Activated T-cell treated with anti-CD3 and anti-CD28 coated beads, Interleukin-2, amount 50 U/mL, for 1 hour (primary cell): ENCODE data around the gene SERPINC1.
A peak's percentile ranks its signal among the peaks of the same experiment; 100 is the strongest.
"Not testable (repeated sequence)": the region's sequence is repeated elsewhere in the genome, so short reads cannot be mapped to it uniquely, and the experiment has no call there.

Source experiments
- DNase-seq: peaks from one replicate; pipeline ENCODE4 v3.0.0-alpha.2; 2020

SERPINC1 gene

DNA sequence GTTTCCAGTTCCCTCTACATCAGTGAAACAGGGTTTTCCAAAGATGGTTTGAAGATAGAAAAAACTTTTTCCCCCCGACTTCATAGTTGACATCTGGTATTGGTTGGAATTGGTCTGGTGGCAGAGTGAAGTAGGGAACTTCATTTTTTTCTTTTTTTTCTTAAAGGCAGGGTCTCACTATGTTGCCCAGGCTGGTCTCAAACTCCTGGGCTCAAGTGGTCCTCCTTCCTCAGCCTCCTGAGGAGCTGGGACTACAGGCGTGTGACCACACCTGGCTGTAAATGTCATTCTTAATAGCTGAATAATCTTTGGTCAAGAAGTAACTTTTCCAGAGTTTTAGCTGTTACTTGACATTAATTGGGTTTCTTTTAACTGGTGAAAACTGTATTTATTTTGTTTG, 27.2 kb downstream of the SERPINC1 start:
- DNase-seq: no peak

DNA sequence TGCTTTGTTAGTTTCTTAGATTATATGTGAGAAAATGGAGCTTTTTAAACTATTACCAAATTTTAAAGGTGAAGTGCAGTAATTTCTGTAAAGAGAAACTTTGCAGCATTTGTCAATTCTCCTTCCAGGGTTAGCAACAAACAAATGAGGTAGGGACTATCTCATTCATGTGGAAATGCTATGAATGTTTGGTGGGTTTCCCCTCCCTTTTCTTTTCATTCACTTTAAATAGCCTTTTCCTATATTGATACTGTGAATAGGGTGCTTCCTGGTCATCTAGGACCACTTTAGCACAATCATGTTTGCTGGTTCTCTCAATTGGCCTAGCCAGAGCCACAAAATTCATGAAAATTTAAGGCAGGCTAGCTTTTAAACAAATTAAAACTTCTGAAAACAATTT, 28.4 kb downstream of the SERPINC1 start:
- no peak for DNase-seq

DNA sequence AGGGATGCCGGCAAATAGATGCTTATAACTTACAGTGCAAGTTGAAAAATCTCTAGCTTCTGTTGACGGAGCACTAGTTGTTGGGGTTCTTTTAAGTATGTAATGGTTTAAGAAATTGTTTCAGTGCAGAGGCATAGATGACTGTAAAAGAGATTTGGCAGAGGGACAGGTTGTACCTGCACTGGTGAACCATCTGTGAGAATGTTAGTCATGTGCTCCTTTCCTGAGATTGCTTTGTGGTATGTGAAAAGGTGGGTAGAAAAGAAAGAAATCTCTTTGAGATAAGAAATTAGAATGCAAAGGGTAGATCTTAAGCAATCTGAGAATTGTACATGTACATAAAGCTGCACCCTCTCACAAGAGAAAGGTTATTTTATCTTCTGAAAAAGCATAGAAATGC, 29.5 kb downstream of the SERPINC1 start:
- no peak for DNase-seq

DNA sequence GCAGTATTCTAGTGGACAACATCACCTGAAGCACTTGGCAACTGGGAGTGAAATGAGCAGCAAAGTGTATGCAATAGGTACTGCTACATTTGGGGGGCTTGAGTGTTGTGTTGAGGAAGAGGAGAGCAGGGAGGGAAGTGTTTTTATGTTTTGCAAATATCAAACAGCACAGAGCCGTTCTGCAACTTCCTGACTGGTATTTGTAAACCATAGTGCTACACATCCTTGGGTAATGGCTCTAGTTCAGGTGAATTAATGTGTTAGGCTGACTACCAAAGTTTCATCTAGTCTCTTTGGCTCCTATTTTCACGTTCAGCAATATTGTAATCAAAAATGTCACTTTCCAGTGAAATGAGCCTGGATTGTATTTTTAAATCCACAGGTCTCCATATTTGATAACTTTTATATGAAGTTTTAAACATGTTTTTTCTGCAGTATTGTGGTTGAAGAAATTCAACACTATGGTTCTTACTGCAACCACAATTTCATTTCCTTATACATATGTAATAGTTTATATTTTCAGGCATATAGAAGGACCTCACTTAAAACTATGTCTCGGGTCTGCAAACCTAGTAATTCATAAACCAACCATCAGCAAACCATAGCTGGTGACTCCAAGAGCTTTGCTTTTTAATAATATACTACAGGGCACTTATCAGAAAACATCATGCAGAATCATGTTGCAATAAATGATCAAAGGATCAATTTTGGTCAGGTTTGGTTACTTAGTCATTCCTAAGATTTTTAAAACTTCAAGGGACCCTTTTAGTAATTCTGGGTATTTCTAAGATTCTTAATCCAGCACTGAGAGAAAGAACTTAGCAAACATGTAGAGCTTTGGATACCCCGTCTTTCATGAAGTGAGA, 30.1 kb downstream of the SERPINC1 start:
- no peak for DNase-seq

DNA sequence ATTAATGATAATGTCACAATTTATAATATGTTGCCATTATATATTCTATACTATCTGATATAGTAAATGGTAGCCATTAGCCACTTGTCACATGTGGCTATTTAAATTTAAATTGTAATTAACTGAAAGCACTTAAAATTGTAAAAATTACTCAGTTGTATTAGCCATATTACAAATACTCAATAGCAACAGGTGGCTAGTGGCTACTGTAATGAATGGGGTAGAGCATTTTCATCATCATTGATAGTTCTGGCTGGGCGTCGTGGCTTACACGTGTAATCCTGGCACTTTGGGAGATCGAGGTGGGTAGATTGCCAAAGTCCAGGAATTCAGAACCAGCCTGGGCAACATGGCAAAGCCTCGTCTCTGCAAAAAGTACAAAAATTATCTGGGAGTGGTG, 32.4 kb downstream of the SERPINC1 start:
- DNase-seq: no peak

DNA sequence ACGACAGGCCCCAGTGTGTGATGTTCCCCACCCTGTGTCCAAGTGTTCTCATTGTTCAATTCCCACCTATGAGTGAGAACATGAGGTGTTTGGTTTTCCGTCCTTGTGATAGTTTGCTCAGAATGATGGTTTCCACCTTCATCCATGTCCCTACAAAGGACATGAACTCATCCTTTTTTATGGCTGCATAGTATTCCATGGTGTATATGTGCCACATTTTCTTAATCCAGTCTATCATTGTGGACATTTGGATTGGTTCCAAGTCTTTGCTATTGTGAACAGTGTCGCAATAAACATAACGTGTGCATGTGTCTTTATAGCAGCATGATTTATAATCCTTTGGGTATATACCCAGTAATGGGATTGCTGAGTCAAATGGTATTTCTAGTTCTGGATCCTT, 36.0 kb downstream of the SERPINC1 start:
- DNase-seq: not testable (repeated sequence)

DNA sequence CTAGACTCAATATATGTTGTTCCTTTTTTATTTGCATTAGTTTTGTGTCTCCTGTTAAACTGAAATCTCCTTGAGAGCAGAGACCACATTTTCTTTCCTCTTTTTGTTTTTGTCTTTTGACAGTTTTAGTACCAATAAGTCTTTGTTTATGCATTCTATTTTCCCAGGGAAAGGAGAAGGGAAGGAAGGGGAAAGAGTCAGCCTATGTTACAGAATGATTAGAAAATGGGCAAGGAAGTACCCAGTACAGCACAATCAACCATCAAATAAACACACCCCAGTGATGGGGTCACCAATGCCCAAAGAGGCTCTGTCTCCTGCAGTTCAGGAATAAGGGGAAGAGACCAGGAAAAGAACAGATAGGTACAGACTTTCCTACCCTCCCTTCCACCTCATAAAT, 38.9 kb downstream of the SERPINC1 start:
- no peak for DNase-seq

DNA sequence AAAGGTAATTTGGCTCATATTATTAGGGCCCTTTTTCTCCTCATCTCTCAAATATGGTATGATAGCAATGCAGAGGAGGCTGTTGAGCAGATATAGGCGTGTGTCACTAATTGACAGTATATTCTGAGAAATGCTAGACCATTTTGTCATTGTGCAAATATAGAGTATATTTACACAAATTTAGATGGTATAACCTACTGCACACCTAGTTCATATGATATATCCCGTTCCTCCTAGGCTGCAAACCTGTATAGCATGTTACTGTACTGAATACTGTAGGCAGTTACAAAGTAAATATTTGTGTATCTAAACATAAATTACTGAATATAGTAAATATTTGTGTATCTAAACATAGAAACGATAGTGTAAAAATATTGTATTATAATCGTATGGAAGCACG, 40.4 kb downstream of the SERPINC1 start:
- DNase-seq: no peak

DNA sequence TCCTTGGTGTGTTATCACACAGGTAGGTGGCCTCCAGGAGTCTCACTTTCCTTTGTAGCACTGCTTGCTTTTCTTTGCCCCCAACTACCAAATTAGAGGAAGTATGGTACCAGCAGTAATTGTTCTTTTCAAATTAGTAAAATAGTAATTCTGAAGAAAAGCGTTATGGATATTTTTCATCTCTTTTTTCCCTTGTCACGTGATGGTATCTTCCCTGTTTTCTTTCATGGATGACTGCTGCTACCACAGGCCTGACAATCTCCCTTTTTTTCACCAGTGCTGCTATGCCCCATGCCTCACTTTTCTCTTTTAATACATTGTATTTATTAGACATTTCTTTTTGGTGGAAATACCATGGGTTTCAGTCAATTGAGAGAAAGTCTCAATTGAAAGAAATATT, 45.6 kb downstream of the SERPINC1 start:
- DNase-seq: no peak

DNA sequence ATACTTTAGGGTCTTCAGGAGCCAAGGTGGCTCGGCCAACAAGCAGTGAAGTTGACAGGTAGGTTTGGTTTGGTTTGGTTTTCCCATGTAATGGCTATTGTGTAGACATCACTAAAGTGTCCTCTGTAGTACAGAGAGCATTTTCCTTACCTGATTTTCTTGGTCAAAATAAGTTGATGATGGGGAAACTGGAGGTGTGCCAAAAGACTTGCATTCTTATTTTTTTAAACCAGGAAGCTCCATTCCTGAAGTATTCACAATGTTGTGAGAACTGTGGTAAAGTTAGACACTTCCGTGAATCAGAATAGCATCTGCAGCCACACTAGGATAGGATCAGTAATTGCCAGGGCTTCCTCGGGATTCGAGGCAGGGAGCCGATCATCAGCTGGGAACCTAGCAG, 46.0 kb downstream of the SERPINC1 start:
- no peak for DNase-seq

DNA sequence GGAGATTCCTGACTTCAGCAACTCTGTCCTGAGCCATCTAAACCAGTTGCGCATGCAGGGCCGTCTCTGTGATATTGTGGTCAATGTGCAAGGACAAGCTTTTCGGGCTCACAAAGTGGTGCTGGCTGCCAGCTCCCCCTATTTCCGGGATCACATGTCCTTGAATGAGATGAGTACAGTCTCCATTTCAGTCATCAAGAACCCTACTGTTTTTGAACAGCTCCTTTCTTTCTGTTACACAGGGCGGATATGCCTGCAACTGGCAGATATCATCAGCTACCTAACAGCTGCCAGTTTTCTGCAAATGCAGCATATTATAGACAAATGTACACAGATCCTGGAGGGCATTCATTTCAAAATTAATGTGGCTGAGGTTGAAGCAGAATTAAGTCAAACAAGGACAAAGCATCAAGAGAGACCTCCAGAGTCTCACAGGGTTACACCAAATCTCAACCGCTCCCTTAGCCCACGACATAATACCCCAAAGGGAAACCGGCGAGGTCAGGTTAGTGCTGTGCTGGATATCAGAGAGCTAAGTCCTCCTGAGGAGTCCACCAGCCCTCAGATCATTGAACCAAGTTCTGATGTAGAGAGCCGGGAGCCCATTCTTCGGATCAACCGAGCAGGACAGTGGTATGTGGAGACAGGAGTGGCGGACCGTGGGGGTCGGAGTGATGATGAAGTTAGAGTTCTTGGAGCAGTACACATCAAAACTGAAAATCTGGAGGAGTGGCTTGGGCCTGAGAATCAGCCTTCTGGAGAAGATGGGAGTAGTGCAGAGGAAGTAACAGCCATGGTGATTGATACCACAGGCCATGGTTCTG, 46.7 kb downstream of the SERPINC1 start:
- no peak for DNase-seq

DNA sequence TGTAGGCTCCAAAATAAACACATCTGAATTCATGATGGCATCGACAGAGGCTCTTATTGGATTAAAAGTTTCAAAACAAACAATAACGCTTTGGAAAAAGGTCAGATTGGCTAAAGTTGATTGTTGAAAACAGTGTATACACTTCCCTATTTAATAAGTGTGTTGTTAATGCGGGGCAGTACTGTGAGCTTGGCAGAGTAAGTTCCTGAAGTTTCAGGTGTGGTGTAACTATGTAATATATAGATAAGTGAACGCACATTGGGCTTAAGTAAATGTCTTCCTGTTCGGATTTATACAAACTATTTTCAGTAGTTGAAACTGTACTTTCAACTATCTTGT, 48.1 kb downstream of the SERPINC1 start:
- DNase-seq: no peak

DNA sequence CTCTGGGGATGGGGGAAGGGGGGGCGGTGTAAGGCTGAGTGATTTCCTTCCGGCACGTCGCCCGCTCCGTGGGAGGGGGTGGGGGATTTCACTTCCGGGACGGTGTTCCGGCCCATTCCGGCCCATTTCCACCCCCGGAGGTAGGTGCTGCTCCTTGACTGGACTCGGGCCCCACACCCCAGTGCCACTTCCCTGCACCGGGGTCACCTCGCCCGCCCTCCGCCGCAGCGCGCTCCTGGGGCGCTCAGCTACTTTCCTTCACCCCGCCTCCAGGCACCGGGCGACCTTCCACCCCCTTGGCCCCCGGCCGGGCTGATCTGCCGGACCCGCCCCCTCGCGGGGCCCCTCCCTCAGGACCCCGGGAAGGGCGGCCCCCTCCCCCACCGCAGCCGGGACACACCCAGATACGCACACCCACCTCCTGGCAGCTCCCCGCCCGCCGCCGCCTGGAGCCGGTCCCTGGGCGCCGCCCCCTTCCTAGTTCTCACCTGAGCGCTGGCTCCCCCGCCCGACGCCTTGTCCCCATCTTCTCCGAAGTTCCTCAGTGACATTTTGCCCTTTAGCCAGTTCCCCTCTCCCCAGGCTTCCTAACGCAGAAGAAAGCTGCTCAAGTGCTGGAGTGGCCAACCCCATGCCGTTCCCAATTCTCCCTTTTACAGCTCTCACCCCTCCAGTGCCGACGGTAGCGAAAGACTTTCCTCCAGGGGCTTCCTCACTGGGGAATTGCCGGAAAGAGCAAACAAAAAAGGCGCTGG, 48.7 kb downstream of the SERPINC1 start, which contains the start of gene ZBTB37:
Gene ZBTB37, plus strand, starts transcription at position 115 of the 755 bp plus-strand sequence. CDS start 1,846 bp downstream, outside the sequence.
- DNase-seq: peak; percentile 89

DNA sequence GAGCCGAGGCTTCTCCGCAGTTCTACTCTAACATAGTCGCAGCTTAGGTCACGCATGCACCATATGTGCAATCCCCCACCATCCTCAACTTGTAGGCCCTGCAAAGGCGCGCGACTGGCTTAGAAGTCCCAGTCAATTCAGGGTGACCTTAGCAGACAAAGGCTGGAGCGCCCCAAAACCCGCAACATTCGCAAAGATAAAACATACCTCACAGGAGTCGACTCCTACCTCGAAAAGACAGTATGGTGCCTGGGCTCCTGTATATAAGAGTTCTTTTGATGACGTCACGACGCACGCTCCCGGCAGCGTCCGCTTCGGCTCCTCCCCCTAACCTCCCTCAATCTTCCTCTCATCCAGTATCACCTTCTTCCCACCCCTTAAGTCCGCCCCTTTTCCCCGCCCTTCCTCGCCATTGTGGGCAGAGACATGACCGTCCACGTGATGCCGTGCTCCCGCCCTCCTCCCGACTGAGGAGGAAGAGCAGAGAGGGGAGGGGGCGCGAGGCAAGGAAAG, 49.3 kb downstream of the SERPINC1 start, which contains the start of gene GAS5:
Gene GAS5, minus strand, starts transcription at position 237 of the 513 bp plus-strand sequence.
- DNase-seq: peak; percentile 97

DNA sequence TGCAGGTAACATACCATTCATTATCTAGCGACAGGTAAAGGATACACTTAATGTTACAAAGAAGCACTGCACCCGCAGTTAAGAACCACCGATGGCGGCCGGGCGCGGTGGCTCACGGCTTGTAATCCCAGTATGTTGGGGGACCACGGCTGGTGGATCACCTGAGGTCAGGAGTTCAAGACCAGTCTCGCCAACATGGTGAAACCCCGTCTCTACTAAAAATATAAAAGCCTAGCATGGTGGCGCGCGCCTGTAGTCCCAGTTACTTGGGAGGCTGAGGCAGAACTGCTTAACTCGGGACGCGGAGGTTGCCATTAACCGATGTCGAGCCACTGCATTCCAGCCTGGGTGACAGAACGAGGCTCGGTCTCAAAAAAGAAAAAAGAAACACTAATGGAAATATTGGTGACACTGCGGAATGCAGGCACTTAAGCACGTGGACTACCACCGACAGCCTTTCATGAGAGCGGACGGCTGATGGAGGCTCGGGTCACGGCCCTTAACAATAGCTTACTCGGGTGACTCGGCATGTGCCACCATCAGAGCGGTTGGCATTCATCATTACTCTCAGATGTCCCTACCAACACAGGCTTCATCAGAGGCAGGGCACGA, 49.9 kb downstream of the SERPINC1 start:
- no peak for DNase-seq

DNA sequence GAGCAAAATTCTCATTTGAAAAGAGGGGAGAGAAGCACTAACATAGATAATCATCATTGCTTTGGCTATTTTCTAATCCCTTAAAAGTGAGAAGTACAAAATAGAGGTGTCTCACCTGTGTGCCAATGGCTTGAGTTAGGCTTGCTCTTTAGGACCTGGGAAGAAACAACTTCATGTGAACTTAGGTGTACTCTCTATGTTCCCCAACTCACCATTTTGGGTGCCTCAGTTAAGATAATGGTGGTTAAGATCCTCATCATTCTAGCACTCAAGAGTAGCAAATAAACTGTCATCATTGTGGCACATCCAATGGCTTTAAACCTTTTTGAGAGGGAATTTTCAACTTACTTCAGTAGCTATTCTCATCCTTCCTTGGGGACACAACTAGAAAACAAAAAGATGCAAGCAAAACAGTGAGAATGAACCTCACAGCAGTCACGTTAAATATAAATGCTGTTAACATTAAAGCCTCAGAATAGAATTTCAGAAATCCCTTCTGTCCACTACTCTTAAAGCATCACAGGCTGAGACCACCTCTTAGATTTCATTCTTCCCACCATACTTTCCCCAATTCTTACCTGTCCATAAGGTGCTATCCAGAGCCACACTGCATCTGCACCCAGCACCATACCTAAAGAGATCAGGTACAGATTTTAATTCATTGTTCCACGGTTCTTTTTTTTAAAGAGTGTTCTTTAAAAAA, 50.6 kb downstream of the SERPINC1 start:
- no peak for DNase-seq

DNA sequence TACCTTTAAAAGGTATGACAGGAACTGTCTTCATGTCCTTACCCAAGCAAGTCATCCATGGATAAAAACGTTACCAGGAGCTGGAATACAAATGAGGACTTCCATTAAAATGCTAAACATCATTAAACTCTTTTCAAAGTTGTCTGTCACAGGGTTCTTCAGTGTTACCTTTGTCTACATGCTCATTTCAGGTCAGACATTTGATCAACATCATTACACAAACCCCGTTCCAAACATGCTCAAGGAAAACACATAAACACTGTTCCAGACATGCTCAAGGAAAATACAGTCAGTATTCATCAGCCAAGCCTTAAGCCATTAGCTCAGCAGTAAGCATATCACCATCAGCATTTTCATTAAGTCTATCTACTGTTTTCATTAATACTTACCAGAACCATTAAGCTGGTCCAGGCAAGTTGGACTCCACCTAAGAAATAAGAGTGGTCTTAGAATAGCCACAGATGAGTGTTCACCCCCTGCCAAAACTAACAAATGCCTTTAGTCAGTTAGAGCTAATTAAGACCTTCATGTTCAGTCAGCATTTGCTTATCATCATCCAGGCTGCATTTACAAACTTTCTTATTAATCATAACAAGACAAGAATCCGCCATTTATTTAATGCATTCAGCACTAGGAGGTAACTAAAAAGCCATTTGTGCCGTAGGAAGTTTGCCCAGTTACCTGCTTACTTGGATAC, 51.5 kb downstream of the SERPINC1 start:
- DNase-seq: no peak

DNA sequence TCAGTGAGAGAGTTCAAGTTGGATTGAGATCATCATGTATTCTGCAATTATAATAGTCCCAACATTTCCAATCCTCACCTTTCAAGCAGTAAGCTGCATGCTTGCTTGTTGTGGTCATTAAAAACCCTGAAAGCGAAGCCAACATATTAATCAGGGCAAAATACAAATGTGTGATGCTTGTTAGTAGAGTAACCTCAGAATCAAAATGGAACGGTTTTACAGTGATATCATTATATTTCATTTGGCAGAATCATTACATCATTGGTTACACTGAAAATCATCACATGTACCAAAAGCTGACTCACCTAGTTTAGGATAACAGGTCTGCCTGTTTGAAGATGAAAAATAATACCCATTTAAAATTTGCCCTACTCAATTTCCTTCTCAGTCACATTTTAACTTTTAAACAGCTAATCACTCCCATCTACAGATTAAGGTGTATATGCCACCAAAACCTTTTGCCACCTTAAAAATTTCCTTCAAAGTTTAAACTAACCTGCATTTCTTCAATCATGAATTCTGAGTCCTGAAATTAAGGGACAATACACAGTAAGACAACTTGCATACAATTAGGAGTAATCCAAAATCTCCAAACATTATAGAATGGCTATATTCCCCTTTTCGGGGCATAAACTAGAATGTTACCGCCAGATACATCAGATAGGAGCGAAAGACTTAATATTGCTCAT, 52.8 kb downstream of the SERPINC1 start:
- DNase-seq: no peak

DNA sequence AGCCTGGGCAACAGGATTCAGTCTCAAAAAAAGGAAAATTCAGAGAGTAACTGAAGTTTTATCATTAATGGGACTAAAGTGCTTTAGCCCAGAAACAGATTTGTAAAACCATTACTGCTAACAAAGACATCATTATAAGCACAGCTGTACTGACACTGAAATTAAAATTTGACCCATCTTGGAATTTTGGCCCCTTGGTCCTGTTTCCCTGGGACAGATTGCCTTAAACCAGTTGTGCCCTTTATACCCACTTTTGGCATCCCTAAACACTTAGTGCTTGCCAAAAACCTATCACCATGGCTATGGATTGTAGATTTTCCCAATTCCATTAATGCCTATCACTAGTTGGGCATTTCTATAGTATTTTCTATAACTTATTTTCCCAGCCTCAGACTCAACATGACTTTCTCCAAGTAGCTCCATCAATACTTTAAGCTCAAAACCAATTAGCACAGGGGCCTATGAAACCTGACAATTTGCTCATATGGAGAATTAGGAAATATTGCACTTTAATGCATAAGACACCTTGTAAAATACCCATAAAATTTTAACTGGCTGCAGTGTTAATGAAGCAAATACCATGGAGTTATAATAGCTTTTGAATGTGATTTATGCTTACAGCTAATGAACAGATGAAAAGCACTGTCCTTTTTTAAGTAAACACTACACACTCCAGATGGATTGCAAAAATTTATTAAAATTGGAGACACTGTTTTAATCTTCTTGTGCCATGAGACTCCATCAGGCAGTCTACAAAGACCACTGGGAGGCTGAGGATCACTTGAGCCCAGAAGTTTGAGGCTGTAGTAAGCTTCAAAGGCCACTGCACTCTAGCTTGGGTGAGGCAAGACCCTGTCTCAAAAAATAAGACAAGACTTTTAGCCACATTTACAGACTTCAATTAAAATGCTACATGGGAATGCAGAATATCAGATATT, 53.6 kb downstream of the SERPINC1 start:
- DNase-seq: no peak
